GM12872 (cell line): ENCODE measurements around the gene GSTA4.

Experiments
- TF ChIP-seq, protein P1 (sequence below): IDR thresholded peaks from 3 replicates; pipeline ENCODE4 v1.5.1; 2011; ENCODE audit warnings: low read depth, mild to moderate bottlenecking, low read length, moderate library complexity; ENCODE audit not compliant: insufficient read depth

The GSTA4 gene

DNA sequence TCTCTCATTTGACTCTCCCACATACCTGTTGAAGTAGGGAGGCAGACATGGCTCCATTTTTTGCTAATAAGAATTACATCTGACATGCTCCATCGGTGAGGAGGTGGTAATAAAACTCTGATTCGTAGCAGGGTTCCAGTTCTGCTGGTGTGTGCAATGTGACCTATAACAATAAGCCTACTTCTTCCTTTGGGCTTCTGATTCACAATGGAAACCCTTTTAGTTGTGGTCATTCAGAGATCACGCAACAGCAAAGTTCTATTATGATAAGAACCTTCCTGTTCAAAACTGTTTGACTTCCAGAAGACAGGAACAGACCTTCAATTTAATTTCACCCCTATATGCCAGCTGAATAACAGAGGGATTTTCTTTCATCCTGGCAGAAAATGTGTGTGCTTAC is 31.4 kb upstream of the GSTA4 start:
- TF ChIP-seq, protein P1, sequence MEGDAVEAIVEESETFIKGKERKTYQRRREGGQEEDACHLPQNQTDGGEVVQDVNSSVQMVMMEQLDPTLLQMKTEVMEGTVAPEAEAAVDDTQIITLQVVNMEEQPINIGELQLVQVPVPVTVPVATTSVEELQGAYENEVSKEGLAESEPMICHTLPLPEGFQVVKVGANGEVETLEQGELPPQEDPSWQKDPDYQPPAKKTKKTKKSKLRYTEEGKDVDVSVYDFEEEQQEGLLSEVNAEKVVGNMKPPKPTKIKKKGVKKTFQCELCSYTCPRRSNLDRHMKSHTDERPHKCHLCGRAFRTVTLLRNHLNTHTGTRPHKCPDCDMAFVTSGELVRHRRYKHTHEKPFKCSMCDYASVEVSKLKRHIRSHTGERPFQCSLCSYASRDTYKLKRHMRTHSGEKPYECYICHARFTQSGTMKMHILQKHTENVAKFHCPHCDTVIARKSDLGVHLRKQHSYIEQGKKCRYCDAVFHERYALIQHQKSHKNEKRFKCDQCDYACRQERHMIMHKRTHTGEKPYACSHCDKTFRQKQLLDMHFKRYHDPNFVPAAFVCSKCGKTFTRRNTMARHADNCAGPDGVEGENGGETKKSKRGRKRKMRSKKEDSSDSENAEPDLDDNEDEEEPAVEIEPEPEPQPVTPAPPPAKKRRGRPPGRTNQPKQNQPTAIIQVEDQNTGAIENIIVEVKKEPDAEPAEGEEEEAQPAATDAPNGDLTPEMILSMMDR: no peak

DNA sequence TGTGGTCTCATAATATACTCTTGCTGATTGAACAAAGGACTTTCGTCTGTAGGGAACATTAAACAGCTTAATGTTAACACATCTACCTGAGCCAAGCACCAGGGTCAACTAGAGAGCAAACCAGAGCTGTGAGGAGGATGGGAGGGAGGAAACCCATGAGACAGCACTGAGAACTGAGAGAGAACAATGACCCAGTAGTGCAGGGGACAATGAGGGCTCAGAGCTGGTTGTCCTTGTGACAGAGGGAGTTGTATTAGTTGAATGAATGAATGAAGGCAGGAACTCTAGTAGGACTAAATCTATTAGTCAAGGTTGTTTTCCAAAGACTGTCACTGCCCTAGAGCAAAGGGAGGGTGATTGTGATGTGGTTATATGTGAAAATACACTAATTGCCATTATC is 28.2 kb upstream of the GSTA4 start:
- TF ChIP-seq, protein P1: no peak

- TF ChIP-seq, protein P1: no peak
Measured at GRCh38 chr6:53020005-53020744, 25.1 kb upstream of the GSTA4 start.

- TF ChIP-seq, protein P1: no peak
Measured at GRCh38 chr6:53018446-53018845, 23.4 kb upstream of the GSTA4 start.

DNA sequence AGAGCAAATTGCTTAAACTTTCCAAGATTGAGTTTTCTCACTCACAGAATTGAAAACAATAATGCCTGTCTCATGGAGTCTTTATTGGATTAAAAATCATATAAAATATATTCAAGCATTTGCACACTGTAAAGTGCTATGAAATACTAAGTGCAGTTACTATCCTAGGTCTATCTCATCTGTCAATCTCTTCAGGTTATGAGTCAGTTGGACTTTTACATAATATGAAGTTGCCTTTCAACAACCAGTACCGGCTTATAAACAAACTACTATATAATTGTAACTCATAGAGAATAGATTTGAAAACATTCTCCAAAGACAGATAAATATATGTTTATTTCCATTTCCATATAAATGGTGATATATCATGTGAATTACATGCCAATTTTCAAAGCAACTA is 20.4 kb upstream of the GSTA4 start:
- TF ChIP-seq, protein P1: no peak

GRCh38 chr6:53014744-53015143 is 19.7 kb upstream of the GSTA4 start:
- TF ChIP-seq, protein P1: no peak

- TF ChIP-seq, protein P1: no peak
Measured at GRCh38 chr6:53014063-53014462, 19.0 kb upstream of the GSTA4 start.
